Ovary (tissue), 9 donors: Measurements from ENCODE around the gene HDGF. TPM values are rescaled to one million over a fixed set of nuclear protein-coding genes. Genes with fewer than 3 reads are reported as not detected.
A peak's percentile ranks its signal among the peaks of the same experiment; 100 is the strongest.

Experiments used
- DNase-seq, 5 donors: peaks; one replicate each; pipeline ENCODE4 v3.0.0-alpha.2; 2019 to 2020
- H3K27ac ChIP-seq, 2 donors: fragments of 200-600 bp; one replicate each; pipeline versions ENCODE4 v1.5.1 to v1.8.0; 2019 to 2022
- H3K27me3 ChIP-seq: fragments of 200-600 bp; one replicate; pipeline ENCODE4 v1.8.0; 2022
- H3K36me3 ChIP-seq: fragments of 200-600 bp; sonication (generic); one replicate; pipeline ENCODE4 v1.5.1; 2019
- H3K4me1 ChIP-seq: one replicate; pipeline ENCODE4 v1.8.1; 2013; ENCODE audit warnings: mild to moderate bottlenecking, moderate library complexity; ENCODE audit not compliant: insufficient read depth
- H3K4me3 ChIP-seq: fragments of 200-600 bp; sonication (generic); one replicate; pipeline ENCODE4 v1.5.1; 2017
- H3K9me3 ChIP-seq, 2 donors: fragments of 200-600 bp in 1 of 2; sonication (generic) in 1 of 2; one replicate each; pipeline versions ENCODE4 v1.5.1 to v1.8.1; 2013 to 2019; ENCODE audit warnings: mild to moderate bottlenecking in 1 of 2, moderate library complexity in 1 of 2
- CTCF ChIP-seq, 3 donors: fragments of 450-650 bp in 2 of 3; fragments of 200-600 bp in 1 of 3; IDR thresholded peaks; one replicate each; pipeline versions ENCODE4 v1.5.1 to v1.8.0; 2016 to 2022; ENCODE audit warnings: antibody characterized with exemption in 3 of 3, mild to moderate bottlenecking in 1 of 3
- EP300 ChIP-seq: sonication (generic); formaldehyde crosslinking; IDR thresholded peaks from one replicate; pipeline ENCODE4 v1.6.1; 2017; ENCODE audit warnings: antibody characterized with exemption
- POLR2A ChIP-seq: fragments of 450-650 bp; IDR thresholded peaks from one replicate; pipeline ENCODE4 v1.6.1; 2017; ENCODE audit warnings: antibody characterized with exemption, mild to moderate bottlenecking, moderate library complexity
- WGBS, 3 donors: extraction: QIAGEN DNeasy Blood & Tissue Kit in 1 of 3; methylation state at CpG; one replicate each; pipeline versions ENCODE4 v1.1.5 to v1.1.7; 2013 to 2017; 5-methylcytosine and 5-hydroxymethylcytosine counted together
- intact Hi-C, 4 donors: fragments of 100-400 bp; cut with DNase I; formaldehyde crosslinking; loops; one replicate each; pipeline versions ENCODE4 v1.11.0 to v1.15.1; 2022 to 2023
- polyA plus RNA-seq, 2 donors: library from polyadenylated mRNA; stranded (reverse); fragments of 200-250 nt in 1 of 2; fragments of 350-450 nt in 1 of 2; fragmentation: Illumina TruSeq in 1 of 2; extraction: RNeasy Lipid Tissue Mini Kit (QIAGEN cat#74804) in 1 of 2; gene quantifications; one replicate each; pipeline ENCODE4 v1.2.3, GENCODE V29; 2013 to 2014
- total RNA-seq, 7 donors: library from RNA; depleted of rRNA in 2 of 7; stranded (reverse); fragments of >200 nt in 2 of 7; fragmentation: NEBNext Ultra II Directional in 3 of 7; extraction: Animal tissue kit (Norgen Biotek cat#: 25700) in 3 of 7; gene quantifications; one replicate each; pipeline versions ENCODE4 v1.1.0 to v1.2.4, GENCODE V29; 2016 to 2023
- donor health status: DM: no; HTN: no; CAD: no; lungs with moderate emphysema.
- donor health status: DM: no; HTN: no; CAD: no.
- donor health status: Bipolar disorder and iron deficiency.
- donor health status: DM: yes; HTN: yes; CAD: no.
- donor health status: DM: no; HTN: no; CAD: no.
- donor health status: DM: yes; HTN: yes; CAD: no.

The HDGF gene
- total and polyA plus RNA-seq, 9 donors: 81.1 to 184 (median 146) TPM

GRCh38 chr1:156738916-156739315 lies 12.6 kb downstream of the HDGF start:
- no peak for TF ChIP-seq EP300
- TF ChIP-seq CTCF (IDR thresholded peaks at IDR 0.05): no peak
- TF ChIP-seq POLR2A: no peak
- peak in 1 of 5 donors; percentile 35 for DNase-seq
- 65 to 73% (median 68%) methylated on average over 2 of the region's 2 CpGs for WGBS, 3 donors
- H3K9me3 ChIP-seq: no peaks in the 10 kb centered on the region
- intact Hi-C loops: no loop called here
- H3K36me3 ChIP-seq: no peaks in the 10 kb centered on the region
- no peak overlapping the region for H3K4me3 ChIP-seq
- no peak overlapping the region for H3K27ac ChIP-seq
- no peaks in the 10 kb centered on the region for H3K27me3 ChIP-seq
- H3K4me1 ChIP-seq: peaks cover 4% of the 10 kb centered on the region

GRCh38 chr1:156738407-156738806 lies 13.1 kb downstream of the HDGF start:
- WGBS, 3 donors: 72 to 82% (median 73%) methylated on average over 10 of the region's 10 CpGs
- no peaks in the 10 kb centered on the region for H3K9me3 ChIP-seq
- intact Hi-C loops: no loop called here
- H3K4me3 ChIP-seq: no peak overlapping the region
- H3K27ac ChIP-seq: no peak overlapping the region
- H3K4me1 ChIP-seq: peaks cover 4% of the 10 kb centered on the region
- no peaks in the 10 kb centered on the region for H3K27me3 ChIP-seq
- TF ChIP-seq POLR2A (no peak), CTCF (IDR thresholded peaks at IDR 0.05) (no peak), EP300 (no peak)
- H3K36me3 ChIP-seq: no peaks in the 10 kb centered on the region
- DNase-seq: no peak

- no peak overlapping the region for H3K4me3 ChIP-seq
- no peaks in the 10 kb centered on the region for H3K27me3 ChIP-seq
- DNase-seq: no peak
- H3K36me3 ChIP-seq: no peaks in the 10 kb centered on the region
- H3K4me1 ChIP-seq: no peaks in the 10 kb centered on the region
- H3K27ac ChIP-seq: no peak overlapping the region
- intact Hi-C loops: no loop called here
- TF ChIP-seq CTCF (IDR thresholded peaks at IDR 0.05) (no peak), EP300 (no peak), POLR2A (no peak)
- WGBS, 3 donors: 87 to 91% (median 89%) methylated on average over 17 to 20 of the region's 20 CpGs
- H3K9me3 ChIP-seq: no peaks in the 10 kb centered on the region
Measured at GRCh38 chr1:156733989-156734584, 17.4 kb downstream of the HDGF start.

- H3K9me3 ChIP-seq: no peaks in the 10 kb centered on the region
- peak within 1 kb of the TSS; percentile 62 for H3K4me3 ChIP-seq
- H3K27me3 ChIP-seq: no peaks in the 10 kb centered on the region
- H3K36me3 ChIP-seq: no peaks in the 10 kb centered on the region
- WGBS, 3 donors: 0% methylated on average over 48 to 57 of the region's 57 CpGs
- peak; percentile 97 to 99 (median 98) for DNase-seq
- peaks cover 16% of the 10 kb centered on the region for H3K4me1 ChIP-seq
- intact Hi-C loops: loop anchor here in 1 of 4 donors (1.0 kb wide), 1 partner anchor 12 kb away; the partner anchor contains the start of gene MRPL24
- H3K27ac ChIP-seq: peak within 1 kb of the TSS; percentile 93 to 98
- TF ChIP-seq POLR2A (peak; percentile 91), EP300 (peak; percentile 86), CTCF (IDR thresholded peaks at IDR 0.05) (peak in 1 of 3 donors; percentile 14)
Measured at GRCh38 chr1:156728599-156729462, 22.6 kb downstream of the HDGF start, which contains the start of gene ISG20L2. Gene ISG20L2, minus strand, starts transcription at chr1:156728766. Its CDS starts 1,114 bp downstream, at chr1:156727652.
